NCI-H226 (cell line): ENCODE measurements around the gene SPSB1.

Experiments
- DNase-seq: peaks from one replicate; pipeline ENCODE4 v3.0.0-alpha.2; 2015

Gene SPSB1

DNA sequence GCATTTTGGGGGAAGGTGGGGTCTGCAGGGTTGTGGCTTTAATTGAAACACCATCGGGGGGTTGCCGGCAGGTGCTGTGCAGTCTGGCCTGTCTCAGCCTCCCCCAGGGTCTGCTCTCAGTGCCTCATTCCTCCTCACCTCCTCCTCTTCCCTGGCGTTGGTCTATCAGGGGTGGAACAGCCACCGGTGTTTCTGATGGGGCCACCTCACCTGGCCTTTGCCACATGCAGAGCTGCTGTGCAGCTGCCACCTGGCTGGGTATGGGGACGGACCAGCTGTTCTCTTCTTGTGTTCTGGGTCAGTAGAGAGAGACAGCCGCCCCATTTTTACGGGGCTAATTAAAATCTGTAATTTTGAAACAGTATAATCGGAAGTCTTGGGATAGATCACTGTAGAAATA lies 53.9 kb downstream of the SPSB1 start:
- DNase-seq: no peak

DNA sequence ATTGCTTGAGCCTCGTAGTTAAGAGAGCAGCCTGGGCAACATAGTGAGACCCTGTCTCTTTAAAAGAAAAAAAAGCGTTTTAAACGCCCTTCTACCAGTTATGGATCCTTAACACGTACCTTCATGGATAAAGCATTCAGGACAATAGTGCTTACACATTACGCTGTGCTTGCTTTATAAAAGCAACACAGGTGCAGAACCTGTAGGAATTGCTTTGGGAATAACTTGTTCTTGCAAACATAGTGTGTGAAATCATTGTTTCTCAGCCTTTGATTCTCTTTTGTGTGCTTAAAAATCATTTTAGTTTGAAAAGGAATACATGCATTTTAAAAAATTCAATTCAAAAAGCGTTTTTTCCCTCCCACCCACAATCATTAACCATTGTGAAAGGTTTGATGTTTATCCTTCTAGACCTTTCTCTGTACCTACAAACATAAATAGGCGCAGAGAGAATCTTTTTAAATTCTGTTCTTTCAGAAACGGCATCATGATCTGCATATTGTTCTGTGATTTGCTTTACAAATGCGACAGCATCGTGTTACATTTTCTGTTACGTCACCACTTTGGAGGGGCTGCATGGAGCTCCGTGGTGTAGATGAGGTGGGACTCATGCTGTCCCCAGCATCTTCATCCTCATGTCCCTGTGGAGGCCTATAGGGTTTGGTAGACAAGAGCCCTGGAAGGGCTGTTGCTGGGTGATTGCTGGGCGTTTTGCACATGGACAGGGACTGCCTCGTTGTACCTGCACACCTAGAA lies 54.6 kb downstream of the SPSB1 start:
- no peak for DNase-seq

DNA sequence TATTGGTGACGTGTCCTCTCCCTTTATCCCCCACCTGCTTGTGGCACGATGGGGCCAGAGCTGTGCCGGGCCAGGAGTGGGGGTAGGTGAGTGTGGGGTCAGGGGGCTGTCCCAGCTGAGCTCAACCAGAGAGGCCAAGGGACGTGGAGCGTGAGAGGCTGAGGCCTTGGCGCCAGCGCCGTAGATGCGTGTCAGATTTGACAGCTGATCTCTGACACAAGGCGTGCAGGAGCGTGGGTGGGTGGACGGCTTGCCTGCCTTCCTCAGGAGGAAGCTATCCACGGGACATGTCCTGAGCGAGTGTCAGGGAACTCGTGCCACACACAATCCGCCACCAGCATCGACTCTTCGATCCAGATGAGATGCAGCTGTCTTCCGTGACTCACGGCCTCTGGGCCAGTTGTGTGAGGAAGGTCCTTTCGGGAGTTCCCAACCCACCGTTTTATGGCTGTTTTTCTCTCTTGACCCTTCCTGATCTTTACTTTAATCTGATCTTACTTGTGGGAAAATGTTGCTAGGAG lies 56.7 kb downstream of the SPSB1 start:
- DNase-seq: no peak

DNA sequence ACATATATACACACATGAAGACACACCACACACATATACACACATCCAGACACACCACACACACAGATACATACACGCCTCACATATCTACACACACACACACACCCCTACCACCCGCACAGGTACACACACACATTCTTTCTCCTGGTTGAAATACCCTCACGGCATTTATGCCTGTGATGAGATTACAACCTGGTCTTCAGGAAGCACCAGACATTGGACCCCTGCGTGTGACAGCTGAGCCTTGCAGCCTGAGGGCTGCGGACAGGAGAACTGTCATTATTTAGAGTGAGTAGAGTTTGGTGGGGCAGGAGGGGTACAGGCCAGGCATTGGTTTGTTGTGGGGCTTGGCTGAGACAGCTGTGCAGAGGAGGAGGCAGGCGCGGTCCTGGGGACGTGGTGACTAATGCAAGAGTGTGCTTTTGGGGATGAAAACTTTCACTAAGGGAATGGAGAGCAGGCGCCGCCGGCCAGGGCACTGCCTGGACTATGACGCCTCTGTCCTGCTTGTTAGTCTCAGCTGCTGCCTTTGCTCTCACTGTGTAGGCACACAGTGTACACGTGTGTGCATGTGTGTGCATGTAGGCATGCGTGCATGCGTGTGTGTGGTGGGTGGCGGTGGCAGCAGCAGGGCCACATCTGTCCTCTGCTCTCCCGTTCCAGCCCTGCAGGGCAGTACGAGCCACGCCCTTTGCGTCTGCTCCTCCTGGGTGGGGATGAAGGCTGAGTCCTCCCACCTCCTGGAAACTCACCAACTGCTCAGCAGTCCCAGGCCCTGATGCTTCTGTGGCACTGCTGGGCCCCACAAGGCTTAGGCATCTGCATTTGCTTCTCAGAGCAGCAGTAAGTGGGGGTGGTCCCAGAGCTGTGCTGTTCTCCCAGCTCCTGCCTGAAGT lies 57.6 kb downstream of the SPSB1 start:
- no peak for DNase-seq

DNA sequence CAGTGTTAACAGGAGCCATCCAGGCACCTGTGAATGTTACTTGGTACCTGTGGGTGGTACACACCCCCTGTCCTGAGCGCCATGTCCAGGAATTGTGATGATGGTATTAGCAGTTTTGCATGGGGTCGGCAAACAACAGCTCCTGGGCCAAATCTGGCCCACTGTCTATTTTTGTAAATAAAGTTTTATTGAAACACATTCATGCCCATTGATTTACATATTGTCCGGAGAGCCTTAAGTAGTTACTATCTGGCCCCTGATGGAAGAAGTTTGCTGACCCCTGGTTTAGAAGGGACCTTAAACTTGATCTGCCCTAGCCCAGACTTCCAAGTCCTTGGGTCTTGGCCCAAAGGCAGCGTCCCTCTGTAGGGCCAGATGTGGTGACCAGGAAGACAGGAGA lies 58.3 kb downstream of the SPSB1 start:
- DNase-seq: no peak

DNA sequence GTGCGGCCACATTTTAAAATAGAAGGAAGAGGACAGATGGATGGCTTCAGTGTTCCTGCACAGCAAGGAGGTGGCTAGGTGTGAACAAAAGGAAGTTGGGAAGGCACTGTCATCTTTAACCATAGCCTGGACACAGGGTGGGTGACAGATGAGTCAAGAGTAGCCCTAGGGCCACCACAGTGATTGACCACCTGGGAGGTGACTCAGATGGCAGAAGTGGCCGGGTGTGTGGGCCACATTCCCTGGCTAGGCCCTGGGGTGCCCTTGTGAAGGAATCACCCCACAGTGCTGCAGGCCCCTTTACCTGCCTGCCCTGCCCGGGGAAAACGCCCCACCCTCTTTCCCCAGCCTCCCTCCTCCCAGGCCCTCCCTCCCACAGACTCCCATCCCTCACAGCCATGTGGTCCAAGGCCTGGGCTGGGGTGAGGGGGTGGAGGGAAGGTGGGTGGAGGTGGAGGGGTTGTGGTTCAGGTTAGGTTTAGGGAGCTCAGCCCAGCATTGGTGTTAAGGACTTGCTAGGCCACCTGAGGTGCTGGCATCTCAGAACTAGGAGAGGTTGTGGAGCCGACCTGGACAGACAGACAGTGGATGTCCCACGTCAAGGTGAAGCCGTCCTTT lies 59.1 kb downstream of the SPSB1 start:
- no peak for DNase-seq

DNA sequence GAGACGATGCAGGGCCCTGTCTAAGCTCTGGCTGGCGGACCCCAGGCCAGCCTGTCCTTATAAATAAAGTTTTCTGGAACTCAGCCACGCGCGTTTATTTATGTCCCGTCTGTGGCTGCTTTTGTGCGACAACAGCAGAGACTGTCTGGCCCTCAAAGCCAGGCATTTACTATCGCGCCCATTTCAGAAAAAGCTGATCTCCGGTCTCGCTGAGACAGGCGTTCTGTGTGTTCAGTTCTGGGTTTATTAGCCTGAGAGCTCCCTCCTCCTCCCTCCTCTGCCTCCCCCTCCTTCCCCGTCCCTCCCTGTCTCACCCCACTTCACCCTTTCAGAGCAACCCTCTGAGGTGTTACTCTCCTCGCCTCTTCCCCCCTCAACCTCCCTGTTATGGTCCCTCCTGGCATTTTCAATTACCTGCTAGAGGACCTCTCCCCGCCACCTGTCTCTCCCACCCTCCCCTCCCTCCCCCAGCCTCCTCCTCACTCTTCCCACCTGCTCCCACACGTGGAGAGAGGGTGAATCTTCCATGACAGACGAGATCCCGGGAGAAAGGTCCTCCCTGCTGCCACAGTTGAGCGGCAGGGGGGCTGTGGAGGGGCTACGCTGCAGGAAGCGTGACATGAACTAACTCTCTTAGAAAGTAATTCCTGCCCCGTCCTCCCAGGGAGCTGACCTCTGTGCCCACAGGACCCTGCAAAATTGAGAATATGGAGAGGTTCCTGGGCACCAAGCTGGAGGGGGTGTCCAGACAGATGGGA lies 59.9 kb downstream of the SPSB1 start:
- DNase-seq: no peak

DNA sequence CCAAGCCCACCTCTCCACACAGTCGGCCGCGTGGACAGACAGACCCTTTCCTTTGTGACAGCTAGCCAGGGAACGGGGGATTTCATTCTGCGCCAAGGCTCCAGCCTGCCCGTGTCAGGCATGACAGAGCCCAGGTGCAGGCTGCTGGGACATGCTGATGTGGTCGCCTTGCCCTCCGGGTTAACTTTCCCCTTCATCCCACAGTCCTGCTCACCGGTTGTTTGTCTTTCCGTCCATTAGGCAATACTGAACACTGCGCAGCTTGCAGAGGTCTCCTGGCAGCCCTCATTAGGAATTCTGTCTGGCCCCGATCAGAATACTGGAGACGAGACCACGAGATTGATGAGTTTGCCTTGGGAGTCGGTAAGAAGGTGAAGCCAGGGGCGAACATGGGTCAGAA lies 62.8 kb downstream of the SPSB1 start:
- DNase-seq: no peak

DNA sequence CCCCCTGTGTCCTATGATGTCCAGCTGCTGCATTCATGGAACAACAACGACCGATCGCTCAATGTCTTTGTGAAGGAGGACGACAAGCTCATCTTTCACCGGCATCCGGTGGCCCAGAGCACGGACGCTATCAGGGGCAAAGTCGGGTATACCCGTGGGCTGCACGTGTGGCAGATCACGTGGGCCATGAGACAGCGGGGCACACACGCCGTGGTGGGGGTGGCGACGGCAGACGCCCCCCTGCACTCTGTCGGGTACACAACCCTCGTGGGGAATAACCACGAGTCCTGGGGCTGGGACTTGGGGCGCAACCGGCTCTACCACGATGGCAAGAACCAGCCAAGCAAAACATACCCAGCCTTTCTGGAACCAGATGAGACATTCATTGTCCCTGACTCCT lies 63.3 kb downstream of the SPSB1 start:
- DNase-seq: no peak

DNA sequence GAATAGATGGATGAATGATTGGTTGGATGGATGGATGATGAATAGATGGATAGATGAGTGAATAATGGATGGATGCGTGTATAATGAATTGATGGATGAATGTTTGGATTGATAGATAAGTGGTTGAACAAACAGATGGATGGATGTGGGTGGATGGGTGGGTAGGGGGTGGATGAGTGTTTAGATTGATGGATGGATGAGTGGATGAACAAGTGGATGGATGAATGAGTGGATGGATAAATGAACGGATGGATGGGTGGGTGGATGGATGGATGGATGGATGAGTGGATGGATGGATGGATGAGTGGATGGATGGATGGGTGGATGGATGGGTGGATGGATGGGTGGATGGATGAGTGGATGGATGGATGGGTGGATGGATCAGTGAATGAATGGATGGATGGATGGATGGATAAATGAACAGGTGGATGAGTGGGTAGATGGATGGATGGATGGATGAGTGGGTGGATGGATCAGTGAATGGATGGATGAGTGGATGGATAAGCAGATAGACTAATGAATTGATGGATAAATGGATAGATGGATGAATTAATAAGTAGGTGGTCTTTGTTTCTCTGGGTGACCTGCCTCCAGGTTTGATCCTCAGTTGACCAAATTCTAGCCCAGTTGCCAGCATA lies 64.3 kb downstream of the SPSB1 start:
- no peak for DNase-seq

DNA sequence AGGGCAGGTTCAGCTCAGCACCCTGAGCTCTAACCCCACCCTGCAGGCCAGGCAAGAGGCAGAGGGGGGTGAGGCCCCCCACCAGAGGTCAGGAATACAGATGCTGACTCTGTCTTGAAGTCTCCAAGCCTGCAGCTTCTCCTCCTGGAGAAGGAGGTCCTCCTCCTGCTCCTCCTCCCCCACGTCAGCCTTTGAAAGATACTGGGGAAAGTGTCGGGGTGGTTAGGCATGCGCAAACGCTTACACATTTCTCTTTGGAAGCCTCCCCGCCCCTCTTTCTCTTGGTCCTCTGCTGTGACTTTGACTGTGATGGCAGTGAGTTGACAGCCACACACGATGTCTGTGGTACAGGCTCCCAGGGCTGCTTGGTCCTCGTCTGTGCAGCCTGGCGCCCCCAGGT lies 65.3 kb downstream of the SPSB1 start:
- DNase-seq: no peak

DNA sequence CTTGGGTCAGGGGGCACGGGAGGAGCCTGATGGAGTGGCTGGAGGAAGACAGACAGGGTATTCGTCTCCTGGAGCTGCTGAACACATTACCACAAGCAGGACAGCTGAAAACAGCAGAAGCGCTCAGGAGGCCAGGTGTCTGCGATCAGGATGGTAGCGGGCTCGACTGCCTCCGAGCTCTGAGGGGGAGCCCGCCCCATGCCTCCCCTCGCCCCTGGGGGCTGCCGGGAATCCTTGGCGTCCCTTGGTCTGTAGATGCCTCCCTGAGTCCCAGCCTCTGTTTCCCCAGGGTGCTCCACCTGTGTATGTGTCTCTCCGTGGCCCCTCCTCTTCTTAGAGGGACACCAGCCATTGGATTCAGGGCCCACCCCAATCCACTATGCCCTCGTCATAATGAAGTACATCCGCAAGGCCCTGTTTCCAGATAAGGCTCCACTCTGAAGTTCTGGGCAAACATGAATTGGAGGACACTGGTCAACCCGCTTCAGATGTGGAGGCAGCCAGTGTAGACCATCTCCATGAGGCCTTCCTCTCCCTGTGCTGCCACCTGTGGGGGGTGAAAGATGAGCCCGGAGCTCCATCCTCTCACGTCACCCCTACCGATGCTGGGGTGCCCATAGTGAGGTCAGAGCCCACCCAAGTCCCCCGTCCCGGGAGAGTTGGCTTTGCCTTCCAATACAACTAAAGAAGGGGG lies 67.8 kb downstream of the SPSB1 start:
- DNase-seq: no peak

DNA sequence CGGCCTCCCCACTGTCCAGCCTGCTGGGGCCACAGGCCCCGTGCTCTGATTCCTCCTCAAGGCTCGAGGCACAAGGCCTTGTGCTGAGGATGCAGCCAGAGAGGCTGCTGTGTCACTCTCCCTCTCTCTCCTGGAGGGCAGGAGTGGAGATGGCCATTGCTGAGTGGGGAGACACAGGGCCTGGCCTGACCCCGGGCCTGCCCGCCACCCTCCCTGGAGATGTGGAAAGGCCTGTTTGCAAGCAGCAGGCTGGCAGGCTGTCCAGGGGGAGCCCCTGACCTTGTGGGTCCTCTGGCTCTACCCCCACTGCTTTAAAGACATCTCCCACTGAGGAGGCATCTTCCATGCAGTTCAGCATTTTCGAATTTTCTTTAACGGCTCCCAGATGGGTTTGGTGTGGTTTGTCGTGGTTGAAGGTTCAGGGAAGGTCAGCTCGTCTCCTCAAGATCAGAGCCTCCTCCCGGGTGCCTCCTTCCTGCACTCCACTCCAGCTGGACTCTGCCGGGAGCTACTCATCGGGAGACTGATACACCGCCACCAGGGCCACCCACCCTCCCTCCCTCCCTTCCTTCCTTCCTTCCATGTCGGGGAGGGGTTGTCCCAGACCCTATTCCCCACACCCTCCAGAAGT lies 69.1 kb downstream of the SPSB1 start:
- no peak for DNase-seq

DNA sequence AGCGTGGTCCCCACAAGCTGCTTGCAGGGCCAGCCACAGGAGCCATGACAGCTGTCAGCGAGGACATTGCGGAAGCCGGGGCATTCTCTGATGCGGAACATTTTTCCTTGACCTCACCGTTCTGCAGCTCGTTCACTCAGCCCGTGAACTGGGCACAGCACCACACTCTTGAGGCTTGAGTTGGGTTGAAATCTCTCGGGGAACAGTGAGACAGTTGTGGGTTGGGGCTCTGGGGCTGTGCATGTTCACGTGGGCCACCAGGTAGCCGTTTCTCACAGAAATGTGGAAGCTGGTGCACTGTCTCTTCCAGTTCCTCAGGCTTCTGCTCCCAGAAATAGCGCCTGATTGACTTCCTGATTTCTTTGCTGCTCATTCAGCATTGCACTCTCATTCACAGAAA lies 69.8 kb downstream of the SPSB1 start:
- DNase-seq: no peak

DNA sequence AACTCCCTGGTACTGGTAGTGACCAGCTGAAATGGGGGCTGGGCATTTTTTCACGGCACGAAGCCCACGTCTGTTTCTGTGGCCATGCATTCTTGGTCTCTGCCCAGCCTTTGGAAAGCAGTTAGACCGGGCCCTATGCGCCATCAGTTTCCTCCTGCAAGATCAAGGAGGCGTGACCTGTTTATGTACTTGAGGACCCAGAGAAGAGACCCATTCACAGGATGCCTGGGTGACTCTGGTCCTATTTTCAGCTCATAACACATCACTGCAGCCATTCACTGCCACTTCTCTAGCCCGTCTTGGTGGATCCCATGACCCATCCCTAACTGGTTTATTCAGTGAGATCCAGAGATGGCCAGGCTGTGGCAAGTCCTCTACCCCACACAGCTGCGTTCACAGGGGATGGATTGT lies 70.4 kb downstream of the SPSB1 start:
- no peak for DNase-seq

DNA sequence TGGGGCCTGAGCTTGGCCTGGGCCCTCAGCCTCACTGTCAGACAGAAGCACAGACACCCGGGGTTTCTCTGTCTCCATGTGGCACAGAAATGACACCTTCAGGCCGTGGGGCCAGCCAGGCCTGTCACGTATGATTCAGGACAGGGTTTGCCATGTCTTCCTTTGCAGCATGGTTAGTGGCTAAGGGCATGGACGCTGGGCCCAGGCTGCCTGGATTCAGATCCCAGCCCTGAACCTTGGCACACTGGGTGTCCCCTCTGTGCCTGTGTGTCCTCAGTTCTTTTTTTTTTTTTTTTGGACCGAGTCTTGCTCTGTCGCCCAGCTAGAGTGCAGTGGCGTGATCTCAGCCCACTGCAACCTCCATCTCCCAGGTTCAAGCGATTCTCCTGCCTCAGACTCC lies 73.6 kb downstream of the SPSB1 start:
- DNase-seq: no peak

DNA sequence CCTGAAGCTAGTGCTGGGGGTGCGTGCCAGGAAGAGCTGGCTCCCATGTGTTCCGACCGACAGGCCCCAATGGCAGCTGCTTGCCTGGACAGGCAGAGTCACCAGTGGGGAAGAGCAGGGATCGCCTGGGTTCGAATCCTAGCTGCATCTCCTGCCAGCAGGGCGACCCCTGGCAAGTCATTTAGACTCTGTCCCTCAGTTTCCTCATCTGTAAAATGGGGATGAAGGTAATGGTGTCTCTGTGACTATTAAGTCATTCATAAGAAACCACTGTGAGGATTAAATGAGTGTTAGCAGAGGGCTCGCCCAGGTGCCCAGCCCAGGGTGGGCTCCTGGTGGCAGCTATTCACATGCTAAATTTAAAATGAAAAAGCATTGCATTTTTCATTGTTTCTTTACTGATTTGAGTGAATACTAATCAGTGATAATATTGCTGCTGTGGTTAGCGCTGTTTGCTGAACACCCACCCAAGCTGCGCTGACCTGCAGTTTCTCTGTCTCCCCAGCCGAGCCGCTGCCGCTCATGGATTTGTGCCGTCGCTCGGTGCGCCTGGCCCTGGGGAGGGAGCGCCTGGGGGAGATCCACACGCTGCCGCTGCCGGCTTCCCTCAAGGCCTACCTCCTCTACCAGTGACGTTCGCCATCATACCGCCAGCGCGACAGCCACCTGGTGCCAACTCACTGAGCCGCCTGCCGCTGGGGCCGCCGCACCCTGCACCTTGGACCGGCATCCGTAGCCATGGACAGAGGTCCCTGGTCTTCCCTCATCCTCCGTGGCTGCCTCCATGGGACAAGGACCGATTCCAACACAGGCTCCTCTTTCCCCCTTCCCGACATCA lies 74.5 kb downstream of the SPSB1 start:
- no peak for DNase-seq

DNA sequence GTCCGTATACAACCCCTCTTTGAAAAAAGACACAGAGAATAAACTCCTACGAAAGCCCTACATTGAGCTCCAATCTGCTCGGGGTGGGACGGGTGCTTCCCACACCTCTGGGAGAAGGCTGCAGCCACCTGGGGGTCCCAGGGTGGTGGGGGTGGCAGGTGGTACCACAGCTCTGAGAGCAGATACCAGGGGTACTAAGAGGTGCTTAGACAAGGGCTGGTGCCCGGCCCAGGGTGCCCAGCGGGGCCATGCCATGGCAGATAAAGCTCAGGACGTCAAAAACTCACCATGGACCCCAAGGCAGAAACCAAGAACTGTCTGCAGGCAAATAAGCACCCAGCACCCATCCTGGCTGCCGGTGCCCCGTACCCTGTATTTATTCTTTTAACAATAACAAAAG lies 75.1 kb downstream of the SPSB1 start:
- no peak for DNase-seq

DNA sequence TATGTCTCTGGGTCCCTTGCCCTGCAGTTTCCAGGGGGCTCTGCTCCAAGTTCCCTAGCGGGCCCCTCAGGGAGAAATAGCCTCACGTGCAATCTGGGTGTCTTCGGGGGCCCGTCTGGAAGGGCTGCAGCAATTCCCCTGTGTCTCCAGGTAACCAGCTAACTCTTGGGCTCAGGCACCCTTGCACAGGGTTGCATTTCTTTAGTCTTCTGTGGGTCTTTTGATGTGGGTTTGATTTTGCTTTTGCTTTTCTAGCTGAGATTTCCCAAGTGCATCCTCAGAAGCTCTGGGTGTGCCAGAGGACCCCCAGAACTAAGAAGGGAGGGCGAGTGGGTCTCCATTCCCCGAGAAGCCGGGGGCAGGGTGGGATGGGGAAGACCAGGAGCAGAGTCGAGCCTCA lies 75.7 kb downstream of the SPSB1 start:
- no peak for DNase-seq
